Tongue (tissue), 2 donors: Measurements from ENCODE around the gene SLC7A10. TPM values are rescaled to one million over a fixed set of nuclear protein-coding genes. Genes with fewer than 3 reads are reported as not detected.

Experiments
- DNase-seq: peaks from one replicate; pipeline ENCODE4 v3.0.0-alpha.2; 2015
- total RNA-seq: library from RNA; depleted of rRNA; stranded (reverse); fragments of >200 nt; gene quantifications from one replicate; pipeline ENCODE4 v1.2.3, GENCODE V29; 2014

SLC7A10 gene
- total RNA-seq, 1 donor from 2014 or later = 3.1 TPM

DNA sequence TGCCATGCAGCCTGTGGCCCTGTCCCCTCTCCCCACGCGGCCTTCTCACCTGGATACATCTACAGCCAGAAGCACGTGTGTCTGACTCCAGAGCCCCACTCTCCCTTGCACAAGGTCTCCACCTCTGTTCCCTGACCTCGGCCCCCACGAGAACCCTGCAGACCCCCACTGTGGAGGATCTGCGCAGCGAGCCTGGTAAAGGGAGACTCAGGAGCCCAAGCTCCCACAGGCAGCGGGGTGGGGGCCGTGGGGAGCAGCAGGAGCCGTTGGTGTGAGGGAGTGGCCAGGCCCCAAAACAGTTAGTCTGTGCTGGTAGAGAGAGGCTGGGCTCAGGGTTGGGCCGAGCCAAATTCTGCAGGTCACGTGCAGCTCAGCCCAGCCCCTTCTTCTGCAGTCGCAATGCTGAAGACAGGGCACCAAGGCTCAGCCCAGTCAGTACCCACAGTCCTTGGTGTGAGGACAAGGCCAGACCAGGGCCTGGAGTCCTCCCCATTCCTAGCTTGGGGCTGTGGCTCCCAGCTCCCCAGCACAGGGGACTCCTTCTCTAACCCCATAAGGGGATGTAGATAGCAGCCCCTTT, 28.7 kb upstream of the SLC7A10 start:
- DNase-seq = no peak

GRCh38 chr19:33252971-33253370, 27.3 kb upstream of the SLC7A10 start:
- no peak for DNase-seq

DNA sequence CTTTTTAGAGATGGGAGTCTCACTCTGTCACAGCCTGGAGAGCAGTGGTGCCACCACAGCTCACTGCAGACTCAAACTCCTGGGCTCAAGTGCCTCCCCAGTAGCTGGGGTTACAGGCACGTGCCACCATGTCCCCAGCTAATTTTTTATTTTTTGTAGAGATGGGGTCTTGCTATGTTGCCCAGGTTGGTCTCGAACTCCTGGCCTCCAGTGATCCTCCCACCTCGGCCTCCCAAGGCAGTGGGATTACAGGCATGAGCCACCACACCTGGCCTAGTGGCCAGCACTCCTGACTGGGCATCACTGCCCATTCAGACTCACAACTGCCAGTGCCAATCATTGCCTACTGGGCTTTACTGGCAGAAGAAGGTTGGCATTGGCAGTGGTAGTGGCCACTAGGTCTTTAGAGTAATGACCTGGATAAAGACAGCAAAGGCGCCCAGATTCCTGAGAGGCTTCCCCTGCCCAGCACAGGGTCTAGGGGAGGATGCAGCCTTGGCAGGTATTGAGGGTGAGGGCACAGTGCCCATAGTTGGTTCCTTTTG, 26.8 kb upstream of the SLC7A10 start:
- no peak for DNase-seq

- DNase-seq = no peak
Observed at GRCh38 chr19:33251526-33252090, 26.0 kb upstream of the SLC7A10 start.

- DNase-seq = no peak
Observed at GRCh38 chr19:33251076-33251475, 25.4 kb upstream of the SLC7A10 start.

DNA sequence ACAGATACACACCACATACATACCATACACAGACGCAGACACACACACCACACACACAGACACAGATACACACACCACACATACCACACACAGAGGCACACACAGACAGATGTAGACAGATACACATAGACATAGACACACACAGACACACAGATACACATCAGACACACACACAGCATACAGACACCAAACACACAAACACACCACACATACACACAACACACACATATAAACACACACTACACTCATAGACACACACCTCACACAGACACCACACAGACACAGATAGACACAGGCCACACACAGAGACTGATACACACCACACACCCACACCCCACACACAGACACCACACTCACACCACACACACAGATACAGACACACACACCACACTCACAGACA, 24.9 kb upstream of the SLC7A10 start:
- DNase-seq = no peak

DNA sequence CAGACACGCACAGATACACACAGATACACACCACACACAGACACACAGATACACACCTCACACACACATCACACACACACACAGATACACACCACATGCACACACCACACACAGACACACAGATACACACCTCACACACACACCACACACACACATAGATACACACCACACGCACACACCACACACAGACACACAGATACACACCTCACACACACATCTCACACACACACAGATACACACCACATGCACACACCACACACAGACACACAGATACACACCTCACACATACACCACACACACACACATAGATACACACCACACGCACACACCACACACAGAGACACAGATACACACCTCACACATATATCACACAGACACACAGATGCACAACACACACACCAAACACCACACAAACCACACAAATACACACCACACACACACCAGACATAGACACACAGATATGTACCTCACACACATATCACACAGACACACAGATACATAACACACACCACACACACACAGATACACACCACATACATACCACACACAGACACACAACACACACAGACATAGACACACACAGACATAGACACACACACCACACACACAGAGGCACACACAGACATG, 24.2 kb upstream of the SLC7A10 start:
- DNase-seq = no peak

GRCh38 chr19:33248954-33249613, 23.4 kb upstream of the SLC7A10 start:
- DNase-seq = no peak

DNA sequence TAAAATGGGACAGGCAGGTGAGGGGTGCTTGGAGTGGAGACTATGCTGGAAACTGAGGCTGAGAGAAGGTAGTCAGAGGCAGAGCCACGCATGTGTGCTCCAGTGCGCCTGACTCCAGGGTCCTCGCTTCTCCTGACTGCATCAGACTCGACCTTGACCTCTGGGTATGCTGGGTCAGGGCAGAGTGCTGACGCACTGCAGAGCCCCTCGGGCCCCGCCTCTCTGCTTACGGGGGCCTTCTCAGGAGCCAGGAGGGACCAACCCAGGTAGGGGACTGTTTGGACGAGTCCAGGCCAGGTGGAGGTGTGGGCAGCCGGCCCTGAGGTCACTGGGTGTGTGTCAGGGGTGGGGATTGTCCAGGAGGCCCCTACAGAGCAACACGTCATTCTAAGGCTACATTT, 22.9 kb upstream of the SLC7A10 start:
- no peak for DNase-seq

DNA sequence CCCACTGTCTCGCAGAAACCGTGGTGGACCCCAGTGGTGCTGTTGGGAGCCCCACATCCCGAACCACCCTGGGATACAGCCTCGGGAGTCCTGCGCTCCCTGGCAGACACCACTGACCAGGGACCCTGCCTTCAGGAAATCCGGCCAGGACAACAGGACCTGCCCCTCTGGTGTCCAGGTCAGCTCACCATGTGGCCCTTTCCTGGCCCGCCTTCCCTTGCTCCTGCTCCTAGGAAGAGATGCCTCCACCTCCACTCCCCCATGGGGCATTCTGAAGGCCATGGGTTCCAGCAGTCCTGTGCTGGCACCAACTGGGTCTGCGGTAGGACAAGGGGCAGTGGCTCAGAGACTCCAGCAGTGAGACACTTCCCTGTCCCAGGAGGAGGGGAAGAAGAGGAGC, 22.5 kb upstream of the SLC7A10 start:
- DNase-seq = no peak

- DNase-seq = no peak
Observed at GRCh38 chr19:33247441-33247819, 21.8 kb upstream of the SLC7A10 start.

GRCh38 chr19:33246709-33247440, 21.2 kb upstream of the SLC7A10 start:
- DNase-seq = peak; percentile 69

DNA sequence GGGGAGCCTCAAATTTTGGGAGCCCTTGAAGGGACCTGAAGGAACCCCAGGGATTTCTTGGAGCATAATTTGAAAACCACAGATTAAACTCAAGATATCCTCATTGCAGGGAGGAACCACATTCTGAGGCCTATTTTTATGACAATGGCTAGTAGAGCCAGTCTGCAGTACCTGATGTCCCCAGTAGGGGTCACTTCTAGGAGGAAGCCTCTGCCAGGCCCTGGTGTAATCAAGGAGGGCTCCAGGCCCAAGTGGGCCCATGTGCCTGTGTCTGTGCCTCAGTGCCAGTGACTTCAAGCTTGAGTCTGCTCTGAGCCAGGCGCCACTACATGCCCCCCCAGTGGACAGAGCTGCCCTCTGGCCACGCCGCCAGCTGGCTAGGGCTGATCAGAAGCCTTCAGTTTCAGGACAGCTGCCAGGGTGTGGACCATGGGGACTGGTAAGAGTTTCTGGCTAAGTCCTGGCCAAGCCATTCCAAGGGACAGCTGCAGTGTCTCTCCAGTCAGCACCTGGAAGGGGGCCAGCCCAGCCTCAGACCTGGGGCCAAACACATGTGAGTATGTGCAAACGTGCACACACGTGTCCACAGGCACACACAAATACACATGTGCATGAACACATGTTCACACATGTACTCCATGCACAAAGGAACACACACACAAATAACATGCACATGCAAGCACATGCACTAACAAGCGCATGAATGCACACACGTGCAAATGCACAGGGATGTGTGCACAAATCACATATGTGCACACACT, 20.5 kb upstream of the SLC7A10 start:
- peak; percentile 94 for DNase-seq

- no peak for DNase-seq
Observed at GRCh38 chr19:33242911-33243310, 17.3 kb upstream of the SLC7A10 start.

DNA sequence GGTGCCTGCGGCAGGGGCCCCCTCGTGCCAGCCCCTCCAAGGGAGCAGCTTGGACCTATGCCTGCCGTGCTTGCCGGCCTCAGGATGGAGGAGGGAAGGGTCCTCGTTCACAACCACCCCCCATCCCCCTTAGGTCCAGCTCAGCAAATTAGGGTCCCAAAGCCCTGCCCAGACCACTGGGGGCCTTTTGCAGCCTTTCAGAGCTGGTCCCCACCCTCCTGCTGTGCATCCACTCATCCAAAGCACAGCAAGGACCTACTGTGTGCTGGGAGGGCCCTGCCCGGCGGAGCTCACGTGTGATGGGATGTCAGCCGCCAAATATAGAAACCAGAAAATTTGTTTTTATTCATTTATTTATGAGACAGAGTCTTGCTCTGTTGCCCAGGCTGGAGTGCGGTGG, 16.5 kb upstream of the SLC7A10 start:
- no peak for DNase-seq

- no peak for DNase-seq
Observed at GRCh38 chr19:33241530-33242101, 16.0 kb upstream of the SLC7A10 start.

GRCh38 chr19:33241091-33241529, 15.5 kb upstream of the SLC7A10 start:
- DNase-seq = no peak

DNA sequence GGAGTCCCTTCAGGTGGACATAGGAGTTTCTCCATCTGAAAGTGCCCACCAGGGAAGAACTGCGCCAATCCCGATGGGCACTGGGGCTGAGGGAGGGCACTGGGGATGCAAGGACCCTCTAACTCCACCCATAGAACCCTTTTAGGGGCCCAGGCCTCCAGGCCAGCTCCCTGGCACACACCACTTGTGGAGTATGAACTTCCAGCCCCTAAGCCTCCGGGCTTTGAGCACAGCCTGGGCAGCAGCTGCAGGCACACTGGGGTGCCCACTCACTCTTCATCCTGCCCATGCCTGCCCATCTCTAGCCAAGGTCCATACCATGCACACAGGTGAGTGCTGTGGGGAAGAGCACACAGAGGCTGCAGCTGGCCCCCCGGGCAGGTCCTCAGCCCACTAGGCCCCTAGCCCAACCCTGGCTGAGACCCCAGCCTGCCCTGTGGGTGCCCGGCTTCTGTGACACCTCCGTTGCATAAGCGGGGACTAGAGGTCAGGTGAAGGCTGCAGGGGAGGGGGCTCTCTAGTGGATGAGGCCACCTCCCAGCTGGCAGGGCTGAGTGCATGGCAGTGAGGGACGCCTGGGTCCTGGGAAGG, 14.6 kb upstream of the SLC7A10 start:
- no peak for DNase-seq

DNA sequence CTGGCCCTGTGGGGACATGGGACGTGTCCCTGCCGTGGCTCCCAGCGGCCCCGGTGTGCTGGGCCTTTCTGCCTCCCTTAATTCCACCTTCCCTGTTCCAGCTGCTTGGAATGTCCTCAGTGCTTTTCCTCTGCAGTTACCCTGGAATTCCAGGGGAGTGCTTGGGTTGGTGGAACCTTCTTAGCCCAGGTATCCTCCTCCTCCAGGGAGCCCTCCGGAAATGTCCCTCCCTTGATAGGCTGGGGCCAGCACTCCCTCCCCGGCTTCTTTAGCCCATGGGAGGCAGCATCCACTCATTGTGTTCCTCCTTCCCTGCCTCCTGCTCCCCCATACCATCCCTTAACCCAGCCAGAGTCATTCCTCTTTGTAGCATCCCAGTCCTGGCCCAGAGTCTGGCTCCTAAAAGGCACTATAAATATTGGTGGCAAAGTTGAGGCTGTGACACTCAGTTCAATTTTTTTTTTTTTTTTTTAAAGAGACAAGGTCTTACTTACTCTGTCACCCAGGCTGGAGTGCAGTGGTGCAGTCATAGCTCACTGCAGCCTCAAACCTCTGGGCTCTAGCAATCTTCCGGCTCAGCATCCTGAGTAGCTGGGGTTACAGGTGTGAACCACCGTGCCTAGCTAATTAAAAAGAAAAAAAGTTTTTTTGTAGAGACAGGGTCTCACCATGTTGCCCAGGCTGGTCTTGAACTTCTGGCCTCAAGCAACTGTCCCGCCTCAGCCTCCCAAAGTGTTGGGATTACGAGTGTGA, 13.7 kb upstream of the SLC7A10 start:
- no peak for DNase-seq

- DNase-seq = no peak
Observed at GRCh38 chr19:33238481-33239149, 13.0 kb upstream of the SLC7A10 start.
